Activated CD4-positive, CD25-positive, alpha-beta regulatory T cell treated with anti-CD3 and anti-CD28 coated beads, Interleukin-2, amount 50 U/mL, for 72 hours (primary cell): ENCODE results near the gene TUSC7.

Experiments used
- DNase-seq: peaks from one replicate; pipeline ENCODE4 v3.0.0; 2021

TUSC7 gene

DNA sequence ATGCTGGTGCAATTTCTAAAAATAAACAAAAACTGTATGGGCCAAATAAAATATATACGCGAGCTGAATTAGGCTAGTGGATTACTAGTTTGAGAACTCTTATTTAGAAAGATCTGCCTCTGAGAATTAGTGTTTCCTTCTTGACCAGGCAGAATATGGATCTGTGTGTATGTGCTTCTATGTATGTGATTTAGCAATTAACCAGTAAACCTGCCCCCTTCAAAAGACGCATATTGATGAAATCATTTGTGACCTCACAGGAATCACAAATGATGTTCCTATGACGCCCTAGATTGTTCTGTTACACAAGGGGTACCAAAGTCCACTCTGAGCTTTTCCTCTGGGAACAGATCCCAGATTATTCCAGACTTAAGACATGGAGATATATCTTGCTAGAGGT is at the start of gene TUSC7:
TSS of gene TUSC7 (plus strand) at position 301 of the 400 bp plus-strand sequence.
- no peak for DNase-seq

DNA sequence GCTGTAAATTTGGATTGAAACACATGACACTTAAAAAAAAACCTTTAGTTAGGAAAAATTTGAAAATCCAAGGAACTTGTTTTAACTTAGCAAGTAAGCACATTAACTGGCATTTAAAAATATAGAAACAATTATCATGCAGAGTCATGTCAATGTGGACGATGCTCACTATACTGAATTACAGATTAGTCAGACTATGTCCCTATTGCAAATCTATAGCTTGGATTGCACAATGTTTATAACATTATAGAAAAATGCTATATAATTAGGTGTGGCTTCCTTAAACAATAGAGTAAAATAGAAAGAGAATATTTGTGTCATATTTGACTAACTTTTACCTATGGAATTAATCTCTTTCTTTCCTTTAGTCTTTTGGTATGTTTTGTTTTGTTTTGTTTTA is 48.4 kb upstream of the TUSC7 start:
- no peak for DNase-seq

DNA sequence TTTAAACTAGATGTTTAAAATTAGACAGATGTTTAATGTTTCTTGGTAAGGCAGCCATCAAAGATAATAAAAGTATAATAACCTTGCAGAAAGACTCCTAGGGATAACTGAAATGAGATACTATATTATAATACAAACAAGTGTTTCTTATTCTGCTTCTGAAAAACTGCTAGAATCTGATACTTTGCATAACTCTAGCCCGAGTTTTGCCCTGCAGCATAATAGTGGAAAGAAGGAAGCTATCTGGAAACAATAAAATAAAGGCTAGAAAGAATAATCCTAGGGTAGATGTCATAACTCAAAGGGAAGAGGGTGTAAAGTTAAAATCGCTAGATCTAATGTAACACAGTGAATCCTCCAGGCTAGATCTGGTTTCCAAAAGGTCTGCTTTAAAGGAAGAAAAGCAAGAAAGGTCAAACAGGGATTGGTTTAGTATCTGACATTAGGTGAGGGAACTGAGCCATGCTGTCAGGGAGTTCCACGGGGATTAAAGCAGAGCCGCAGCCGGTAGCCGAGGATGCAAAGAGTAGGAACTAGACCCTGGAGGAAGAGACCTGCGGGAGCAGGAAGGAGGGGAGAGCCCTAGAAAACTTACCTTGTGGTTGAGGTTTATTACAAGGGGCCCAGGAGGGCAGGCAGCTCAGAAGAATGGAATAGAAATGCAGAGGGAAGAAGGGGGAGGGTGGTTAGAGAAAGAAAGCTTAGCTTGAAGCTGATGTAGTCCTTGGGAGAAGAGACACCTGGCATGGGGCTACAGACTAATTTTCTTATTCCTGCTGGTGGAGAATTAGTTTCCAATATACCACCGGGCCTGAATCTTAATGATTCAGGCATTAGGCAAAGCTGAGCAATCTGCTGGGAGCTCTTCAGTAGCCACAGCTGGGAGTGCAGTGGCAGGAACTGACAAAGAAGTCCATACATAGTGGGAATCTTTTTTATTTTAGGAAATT is 46.1 kb upstream of the TUSC7 start:
- no peak for DNase-seq

- DNase-seq: no peak
Measured at GRCh38 chr3:116667324-116667723, 42.3 kb upstream of the TUSC7 start.

GRCh38 chr3:116667791-116668190 is 41.8 kb upstream of the TUSC7 start:
- no peak for DNase-seq

DNA sequence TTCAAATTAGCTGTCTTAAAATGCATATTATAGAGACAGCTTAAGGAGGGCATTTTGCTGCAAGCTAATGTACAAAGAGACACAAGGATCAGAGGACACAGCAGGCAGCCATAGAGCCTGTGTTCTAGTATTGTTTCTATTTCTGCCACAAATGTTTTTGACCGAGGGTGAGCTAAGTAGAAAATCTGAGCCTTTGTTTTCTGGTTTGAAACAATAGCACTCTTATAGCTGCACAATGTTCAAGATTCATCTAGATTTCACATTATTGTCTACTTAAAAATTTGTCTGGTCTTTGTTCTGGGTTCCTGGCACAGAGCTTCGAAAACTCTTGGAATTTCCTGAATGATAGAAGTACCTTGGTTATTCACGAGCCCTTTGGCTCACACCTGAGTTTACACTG is 40.0 kb upstream of the TUSC7 start:
- DNase-seq: no peak

DNA sequence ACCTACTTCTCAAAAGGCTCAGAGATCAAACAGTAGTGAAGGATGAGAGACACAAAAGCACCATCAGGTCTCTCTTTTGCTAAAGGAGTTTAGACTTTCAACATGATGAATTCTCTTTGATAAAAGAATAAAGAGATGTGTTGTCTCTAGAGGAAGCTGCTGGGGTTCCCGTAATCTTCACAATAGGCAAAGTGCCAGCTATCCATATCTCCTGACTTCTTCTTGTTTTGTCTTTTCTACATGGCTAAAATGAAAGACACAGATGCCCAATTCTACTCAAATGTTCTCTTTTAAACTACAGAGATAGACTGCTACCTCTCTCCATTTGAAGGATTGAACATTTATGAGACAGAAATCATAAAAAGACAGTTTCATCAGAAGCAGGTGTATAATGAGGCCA is 38.4 kb upstream of the TUSC7 start:
- DNase-seq: no peak

GRCh38 chr3:116678853-116679252 is 30.7 kb upstream of the TUSC7 start:
- DNase-seq: no peak

- no peak for DNase-seq
Measured at GRCh38 chr3:116691041-116691440, 18.5 kb upstream of the TUSC7 start.

DNA sequence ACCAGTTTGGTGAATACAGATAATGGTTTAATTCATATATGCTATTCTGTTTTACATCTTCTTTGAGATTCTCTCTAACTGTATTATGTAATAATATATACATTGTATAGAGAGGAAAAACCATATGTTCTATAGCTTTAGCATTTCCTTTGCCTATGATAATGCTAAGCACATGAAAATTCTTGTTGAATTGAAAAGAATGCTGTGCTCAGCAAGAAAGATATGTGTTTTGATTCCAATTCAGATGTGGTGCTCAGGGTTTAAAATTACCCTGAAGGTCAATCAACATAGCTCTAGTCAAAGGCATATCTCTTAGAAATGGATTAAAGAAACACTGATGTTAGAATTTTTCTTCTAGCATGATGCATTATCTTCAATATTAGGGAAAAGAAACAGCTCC is 8.5 kb upstream of the TUSC7 start:
- no peak for DNase-seq

GRCh38 chr3:116702334-116702733 is 7.2 kb upstream of the TUSC7 start:
- DNase-seq: no peak

DNA sequence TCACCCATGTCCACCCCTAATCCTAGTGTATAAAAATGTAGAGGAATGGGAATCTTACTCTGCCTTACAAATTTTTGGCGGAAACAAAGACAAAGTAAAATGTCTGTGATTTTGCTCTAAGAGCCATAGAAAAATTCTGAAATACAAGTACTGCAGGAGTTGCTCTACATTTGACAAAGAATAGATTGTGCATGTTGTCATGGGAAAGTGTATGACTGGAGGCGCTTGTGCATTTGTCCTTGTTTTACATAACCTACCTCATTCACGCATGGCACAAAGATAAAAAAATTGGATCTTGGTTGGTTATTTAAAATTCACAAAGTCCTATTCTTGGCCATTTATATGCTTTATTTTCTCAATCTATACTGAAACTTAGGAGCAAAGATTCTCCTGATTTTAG is 2.0 kb upstream of the TUSC7 start:
- DNase-seq: no peak

DNA sequence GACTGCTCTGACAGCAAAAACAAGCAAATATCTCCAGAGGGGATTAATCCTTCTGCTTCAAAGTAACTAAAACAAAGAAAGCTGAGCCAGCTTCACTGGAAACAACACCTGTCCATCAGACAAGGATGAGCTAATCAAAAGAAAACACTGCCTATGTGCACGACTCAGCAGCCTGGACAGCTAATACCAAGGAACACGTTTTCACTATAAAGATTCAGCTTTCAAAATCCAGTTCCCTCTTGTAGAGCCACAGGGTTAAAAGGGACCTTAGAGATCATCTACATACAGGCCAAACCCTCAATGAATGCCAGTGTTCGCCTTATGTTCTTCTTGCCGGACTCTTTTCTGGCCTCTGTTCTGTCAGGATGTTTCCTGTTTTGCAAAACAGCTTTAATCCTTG is 6.9 kb downstream of the TUSC7 start:
- no peak for DNase-seq

- DNase-seq: no peak
Measured at GRCh38 chr3:116717566-116717965, 8.0 kb downstream of the TUSC7 start.

- no peak for DNase-seq
Measured at GRCh38 chr3:116728454-116728853, 18.9 kb downstream of the TUSC7 start.

DNA sequence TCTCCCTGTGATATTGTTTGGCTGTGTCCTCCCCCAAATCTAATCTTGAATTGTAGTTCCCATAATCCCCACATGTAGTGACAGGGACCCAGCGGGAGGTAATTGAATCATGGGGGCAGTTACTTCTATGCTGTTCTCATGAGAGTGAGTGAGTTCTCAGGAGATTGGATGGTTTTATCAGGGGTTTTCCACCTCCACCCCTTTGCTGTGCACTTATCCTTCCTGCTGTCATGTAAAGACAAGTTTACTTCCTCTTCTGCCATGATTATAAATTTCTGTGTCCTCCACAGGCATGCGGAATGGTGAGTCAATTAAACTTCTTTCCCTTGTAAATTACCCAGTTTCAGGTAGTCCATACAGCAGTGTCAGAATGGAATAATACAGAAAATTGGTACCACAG is 24.7 kb downstream of the TUSC7 start:
- DNase-seq: no peak

DNA sequence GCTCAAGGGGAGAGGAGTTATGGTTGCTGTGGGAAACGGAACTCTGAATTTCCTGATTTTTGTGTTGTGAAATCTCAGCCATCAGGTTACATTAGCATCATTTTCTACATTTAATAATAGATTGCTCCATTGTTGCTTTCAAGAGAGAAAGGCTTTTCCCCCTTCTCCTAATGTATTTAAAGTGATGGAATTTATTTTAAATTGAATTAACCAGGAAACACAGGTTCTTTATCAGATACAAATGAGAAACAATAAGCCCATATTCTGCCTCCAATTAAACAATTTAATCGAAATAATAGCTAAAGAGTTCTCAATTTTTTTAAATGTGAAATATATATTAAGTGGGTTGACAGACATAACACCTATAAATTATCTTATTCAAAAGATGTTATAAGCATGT is 30.1 kb downstream of the TUSC7 start:
- DNase-seq: no peak

DNA sequence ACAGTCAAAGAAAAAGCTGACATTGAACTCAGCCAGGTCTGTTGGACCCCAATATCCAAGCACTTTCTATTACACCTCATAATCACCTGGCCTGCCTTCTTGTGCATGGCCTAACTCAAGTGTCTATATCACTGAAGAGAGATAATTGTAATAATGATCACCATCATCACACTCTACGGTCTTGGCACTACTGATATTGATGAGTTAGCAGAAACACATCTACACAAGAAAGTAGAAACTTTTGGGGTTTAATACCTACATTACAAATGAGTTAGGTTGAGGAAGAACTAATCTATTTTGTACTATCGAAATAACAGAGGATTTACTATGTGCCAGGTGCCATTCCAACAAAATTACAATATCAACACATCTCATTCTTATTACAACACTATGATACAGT is 30.7 kb downstream of the TUSC7 start:
- no peak for DNase-seq

- no peak for DNase-seq
Measured at GRCh38 chr3:116741467-116741866, 31.9 kb downstream of the TUSC7 start.

- DNase-seq: no peak
Measured at GRCh38 chr3:116743062-116743461, 33.5 kb downstream of the TUSC7 start.

GRCh38 chr3:116749388-116749787 is 39.8 kb downstream of the TUSC7 start:
- DNase-seq: no peak

GRCh38 chr3:116757315-116757714 is 47.7 kb downstream of the TUSC7 start:
- no peak for DNase-seq

GRCh38 chr3:116759316-116759715 is 49.7 kb downstream of the TUSC7 start:
- DNase-seq: no peak
